ENCODE measurements around the gene CHAF1A.

CHAF1A gene

DNA sequence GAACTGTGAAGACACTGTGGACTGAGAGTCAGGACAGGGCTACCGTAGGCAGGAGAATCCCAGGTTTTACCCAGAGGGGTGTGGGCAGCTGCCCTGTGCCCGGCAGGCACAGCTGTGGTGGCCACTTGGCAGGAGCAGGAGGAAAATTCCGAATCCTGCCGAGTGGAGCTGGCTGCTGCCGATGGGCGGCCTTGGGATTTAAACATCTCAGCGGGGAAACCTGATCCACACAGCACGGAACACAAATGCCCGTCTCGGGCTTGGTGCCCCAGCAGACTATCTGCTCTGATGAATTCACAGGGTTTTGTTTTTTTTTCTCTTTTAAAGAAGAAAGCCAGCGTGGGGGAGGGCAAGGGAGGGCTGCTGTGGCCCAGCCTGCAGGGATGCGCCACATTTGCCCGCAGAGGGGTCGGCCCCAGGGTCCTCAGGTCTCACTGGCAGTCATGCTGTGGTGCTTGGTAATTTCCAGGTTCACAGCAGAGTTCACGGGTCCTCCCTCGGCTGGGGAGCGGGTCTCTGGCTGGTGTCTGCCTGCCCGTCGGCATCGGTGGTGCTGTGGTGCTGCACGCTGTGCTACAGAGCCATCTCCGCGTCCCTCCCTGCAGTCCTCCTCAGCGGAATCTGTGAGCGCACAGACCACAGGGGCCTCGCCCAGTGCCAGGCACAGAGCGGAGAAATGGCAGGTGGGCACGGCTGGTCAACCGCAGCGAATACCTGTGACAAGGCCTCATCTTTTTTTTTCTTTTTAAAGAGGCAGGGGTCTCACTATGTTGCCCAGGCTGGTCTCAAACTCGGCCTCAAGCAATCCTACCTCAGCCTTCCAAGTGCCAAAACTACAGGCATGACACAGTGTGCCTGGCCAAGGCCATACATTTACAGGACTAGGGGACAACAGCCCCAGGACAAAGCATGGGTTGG lies 30.9 kb upstream of the CHAF1A start:
- no peak for TF ChIP-seq GATA2 (IDR thresholded peaks at IDR 0.05; ENCODE audit: low read depth, low read length)
- no peak for TF ChIP-seq GATA3 (IDR thresholded peaks at IDR 0.05; ENCODE audit: low read depth, low read length)

DNA sequence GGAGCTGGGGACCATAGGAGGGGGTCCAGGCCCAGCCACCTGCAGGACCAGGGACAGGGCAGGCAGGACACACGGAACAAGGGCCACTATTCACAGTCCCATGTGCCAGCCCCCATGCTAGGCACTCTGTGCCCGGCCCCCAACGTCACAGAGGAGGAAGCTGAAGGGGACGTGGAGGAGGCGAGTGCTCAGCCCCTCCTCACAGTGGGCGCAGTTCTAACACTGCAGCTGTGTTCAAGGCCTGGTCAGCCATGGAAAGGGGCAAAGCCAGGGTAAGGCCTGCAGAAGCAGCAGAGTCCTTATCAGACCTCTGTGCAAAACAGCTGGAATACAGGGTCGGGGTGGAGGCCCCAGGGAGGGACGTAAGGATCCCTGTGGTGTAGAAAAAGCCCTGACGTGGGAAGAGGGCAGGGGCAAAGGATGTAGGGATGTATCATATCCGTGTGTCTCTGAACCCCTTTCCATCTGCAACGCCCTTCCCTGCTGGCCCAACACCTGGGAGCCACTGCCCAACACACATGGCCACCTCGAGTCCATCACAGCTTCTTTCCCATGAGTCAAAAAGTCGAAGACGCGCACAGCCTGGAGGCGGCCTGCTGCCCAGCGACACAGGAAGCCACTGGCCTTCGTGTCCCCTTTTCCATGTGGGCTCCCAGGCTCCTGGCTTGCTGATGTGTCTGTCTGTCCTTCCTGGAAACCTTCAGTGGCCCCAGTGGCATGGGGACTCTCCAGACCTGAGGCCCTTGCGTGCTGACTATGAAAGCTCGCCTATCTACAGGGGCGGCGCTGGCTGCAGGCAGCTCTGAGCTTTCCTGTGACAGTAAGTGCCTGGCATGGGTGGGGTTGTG lies 30.1 kb upstream of the CHAF1A start:
- TF ChIP-seq GATA2 (IDR thresholded peaks at IDR 0.05; ENCODE audit: low read depth, low read length) = no peak

DNA sequence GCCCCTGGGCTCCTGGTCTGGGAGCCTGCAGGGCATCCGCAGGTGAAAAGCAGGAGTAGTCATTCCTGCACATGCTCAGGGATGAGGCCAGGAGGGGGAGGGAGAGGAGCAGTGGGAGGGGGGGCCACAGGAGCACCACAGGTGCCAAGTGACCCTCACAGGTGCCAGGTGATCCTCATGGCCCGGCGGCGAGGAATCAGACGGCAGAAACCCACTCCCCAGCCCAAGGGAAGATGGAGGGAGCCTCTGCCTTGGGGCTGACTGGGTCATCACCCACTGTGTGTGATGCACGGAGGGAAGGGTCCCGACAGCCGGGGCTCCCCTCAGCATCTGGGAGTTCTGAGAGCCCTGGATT lies 29.4 kb upstream of the CHAF1A start:
- TF ChIP-seq GATA3 (IDR thresholded peaks at IDR 0.05; ENCODE audit: low read depth, low read length) = no peak
- TF ChIP-seq GATA2 (IDR thresholded peaks at IDR 0.05; ENCODE audit: low read depth, low read length) = no peak

DNA sequence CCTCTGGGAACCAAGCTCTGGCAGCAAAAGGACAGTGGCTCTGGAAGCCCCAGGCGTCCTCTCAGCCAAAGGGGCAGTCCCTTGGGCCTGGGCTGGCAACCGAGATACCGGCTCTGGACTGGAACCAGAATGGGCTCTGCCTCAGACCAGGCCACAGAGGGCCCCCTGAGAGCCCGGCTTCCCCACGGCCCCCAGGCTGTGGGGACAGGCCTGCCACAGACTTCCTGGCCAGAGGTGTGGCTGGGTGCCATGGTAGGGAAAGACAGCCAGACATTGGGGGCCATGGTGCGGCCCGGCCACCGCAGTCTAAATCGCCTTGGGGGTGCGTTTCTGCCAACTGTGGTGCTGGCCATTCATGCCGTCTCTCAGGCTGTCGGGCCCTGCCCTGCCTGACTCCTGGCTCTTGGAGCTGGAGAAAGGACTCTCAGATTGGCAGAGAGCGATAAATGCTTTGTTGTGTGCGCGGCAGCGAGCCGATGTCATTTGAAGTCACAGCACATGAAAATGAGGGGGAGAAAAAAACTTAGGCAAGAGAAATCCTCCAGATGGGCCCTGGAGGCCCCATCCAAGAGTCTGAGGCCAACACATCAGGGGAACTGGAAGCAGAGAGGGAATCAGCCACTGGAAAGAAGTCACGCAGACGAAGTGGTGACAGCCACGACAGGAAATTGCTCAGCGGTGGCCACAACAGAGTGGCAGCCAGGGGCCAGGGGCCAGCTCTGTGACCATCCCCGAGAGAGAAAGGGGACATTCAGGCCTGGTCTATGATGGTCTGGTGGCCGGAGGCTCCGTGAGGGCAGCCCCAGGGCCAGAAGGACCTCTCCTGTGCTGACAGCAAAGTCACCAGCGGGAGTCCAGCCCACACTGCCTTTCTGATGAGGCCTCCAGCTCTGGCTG lies 28.6 kb upstream of the CHAF1A start:
- no peak for TF ChIP-seq GATA2 (IDR thresholded peaks at IDR 0.05; ENCODE audit: low read depth, low read length)
- TF ChIP-seq GATA3 (IDR thresholded peaks at IDR 0.05; ENCODE audit: low read depth, low read length) = no peak

DNA sequence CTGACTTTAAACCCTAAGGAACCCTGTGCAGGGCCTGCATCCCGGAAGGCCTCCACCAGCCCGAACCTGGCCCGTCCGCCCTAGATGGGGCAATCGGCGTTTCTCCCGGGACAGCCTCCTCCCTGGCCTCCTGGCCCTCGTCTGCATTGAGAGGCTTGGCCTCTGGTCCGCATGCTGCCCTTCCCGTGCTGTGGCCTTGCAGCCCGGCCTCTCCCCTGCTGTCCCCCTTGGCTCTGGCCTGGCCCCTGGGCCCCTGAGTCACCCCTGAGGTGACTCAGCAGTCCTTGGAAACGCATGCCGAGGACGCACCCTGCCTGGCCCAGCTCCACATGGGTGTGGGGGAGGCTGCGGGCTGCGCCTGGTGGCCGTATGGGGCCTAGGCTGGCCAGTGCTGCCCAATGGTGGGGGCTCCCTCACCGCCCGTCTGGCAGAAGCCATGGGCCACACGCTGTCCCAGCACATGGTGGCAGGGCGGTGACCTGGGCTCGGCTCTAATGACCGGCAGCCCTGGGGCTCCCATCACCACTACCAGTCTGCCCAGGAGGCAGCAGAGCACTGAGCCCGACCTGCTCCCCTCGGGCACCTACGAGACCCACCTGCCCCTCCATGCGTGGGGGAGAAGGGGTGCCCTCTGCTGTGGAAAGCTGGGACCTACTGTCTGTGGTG lies 27.8 kb upstream of the CHAF1A start:
- TF ChIP-seq GATA2 (IDR thresholded peaks at IDR 0.05; ENCODE audit: low read depth, low read length) (no peak), GATA3 (IDR thresholded peaks at IDR 0.05; ENCODE audit: low read depth, low read length) (no peak)

DNA sequence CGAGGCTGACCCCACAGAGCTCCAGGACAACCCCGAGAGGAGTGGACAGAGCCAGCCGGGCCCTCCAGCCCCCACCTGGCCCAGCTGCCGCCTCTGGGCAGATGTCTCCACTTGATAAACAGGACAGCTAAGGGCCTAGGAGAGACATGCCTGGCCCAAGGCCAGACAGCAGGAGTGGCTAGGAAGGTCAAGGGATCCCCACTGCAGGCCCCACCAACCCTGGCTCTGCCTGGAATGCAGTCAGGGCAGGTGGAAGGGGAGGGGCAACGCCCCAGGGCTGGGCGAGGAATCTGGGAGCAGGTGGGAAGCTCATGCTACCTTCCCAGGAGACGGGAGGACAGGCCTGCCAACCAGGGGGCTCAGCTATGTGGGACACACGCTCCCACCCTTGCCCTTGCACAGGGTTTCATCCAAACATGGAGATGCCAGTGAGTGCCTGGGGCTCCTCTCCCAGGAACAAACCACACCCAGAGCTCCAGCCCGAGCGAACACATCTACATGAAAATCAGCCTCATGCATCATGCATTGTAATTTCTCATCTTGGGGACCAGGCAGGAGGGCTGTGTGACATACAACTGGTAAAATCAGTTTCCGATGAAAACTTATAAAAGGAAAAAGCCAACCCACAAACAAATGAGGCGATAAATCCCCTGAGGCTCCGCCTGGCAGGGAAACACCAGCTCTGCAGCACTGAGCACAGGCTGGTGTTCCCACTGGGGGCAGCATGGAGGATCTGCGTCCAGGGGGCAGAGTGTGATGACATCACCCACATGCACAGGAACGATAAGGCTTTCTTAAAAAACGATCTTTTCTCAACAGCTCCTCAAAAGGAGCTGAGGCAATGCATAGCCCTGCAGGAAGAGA lies 27.0 kb upstream of the CHAF1A start:
- peak; percentile 73 for TF ChIP-seq GATA2 (IDR thresholded peaks at IDR 0.05; ENCODE audit: low read depth, low read length)
- no peak for TF ChIP-seq GATA3 (IDR thresholded peaks at IDR 0.05; ENCODE audit: low read depth, low read length)

DNA sequence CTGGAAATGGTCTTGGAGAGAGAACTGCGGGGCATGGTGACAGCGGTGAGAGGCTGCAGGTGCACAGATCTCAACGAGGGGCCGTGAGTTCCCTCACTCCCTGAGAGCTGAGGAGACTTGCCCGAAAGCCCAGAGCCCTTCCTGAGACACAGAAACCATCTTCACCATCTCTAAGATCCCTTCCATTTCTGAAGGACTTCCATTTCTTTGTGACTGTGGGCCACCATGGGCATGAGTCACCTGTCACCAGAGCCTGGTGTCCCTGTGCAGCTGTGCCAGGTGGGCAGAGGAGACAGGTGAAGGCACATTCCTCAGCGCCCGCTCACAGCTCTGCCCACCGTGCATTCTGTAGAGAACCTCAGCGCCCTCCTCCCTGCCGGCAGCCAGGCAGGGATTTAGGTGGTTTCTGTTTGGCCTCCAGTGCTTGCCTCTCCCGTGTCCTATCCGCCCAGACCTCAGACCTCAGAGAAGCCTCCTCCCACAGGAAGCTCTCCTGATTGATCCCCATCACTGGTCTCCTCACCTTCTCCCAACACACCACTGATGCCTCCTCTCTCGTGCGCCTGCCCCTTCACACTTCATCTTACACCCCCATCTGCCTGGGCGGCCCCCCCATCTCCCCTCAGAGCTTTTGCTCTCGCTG lies 26.3 kb upstream of the CHAF1A start:
- TF ChIP-seq GATA2 (IDR thresholded peaks at IDR 0.05; ENCODE audit: low read depth, low read length) (no peak), GATA3 (IDR thresholded peaks at IDR 0.05; ENCODE audit: low read depth, low read length) (no peak)

DNA sequence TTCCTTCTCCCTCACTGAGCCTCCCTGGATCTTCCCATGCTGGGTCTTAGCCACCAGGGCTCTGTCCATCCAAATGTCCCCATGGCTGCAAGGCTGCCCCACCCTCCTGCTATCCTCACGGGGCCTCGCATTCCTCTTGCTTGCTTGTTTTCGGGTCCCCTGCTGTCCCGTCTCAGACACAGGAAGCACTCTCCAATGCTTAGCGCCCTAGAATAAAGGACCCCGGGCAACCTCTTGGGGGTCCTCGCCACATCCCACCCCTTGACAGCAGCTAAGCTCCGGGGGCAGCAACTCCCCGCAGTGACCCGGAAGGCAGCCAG lies 25.8 kb upstream of the CHAF1A start:
- TF ChIP-seq GATA3 (IDR thresholded peaks at IDR 0.05; ENCODE audit: low read depth, low read length) (no peak), GATA2 (IDR thresholded peaks at IDR 0.05; ENCODE audit: low read depth, low read length) (no peak)

DNA sequence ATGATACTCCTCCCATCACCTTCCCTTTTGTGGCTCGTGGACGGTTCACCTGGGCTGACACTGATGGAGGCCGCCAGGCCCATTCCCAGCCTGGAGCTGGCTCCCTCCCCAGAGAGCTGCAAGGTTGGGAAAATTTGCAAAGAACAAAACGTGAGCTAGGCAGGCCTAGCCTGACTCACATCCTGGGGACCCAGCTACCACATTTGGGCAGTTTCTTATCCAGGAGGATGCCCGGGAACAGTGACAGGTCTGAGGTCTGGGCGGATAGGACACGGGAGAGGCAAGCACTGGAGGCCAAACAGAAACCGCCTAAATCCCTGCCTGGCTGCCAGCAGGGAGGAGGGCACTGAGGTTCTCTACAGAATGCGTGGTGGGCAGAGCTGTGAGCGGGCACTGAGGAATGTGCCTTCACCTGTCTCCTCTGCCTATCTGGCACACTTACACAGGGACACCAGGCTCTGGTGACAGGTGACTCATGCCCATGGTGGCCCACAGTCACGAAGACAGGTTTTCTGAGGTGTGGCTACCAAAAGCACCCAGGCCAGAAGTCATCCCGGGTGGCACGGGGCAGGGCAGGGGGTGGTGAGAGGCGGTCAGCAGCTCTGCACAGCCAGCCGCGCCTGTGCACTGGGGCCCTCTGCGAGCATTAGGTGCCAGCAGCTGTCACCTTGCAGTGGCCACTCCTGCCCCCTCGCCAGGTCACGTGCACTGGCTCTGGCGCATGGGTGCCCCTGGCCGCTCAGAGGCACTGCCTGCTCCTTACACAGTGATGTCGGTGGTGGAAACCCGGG lies 25.3 kb upstream of the CHAF1A start:
- TF ChIP-seq GATA2 (IDR thresholded peaks at IDR 0.05; ENCODE audit: low read depth, low read length) = no peak
- no peak for TF ChIP-seq GATA3 (IDR thresholded peaks at IDR 0.05; ENCODE audit: low read depth, low read length)

DNA sequence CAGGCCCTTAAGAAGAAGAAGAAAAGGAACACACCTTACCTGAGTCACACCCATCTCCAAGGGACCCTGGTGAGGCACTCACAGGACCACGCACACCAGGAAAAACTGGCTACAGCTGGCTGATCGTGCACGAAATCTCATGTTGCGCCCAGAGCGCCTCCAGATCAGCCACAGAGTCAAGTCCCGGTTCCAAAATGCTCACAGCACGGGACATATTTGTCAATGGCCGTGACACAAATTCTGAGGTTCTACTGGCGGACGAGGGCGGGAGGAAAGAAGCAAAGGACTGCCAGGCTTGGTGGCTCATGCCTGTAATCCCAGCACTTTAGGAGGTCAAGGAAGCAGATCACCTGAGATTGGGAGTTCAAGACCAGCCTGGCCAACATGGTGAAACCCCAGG lies 23.6 kb upstream of the CHAF1A start:
- no peak for TF ChIP-seq GATA3 (IDR thresholded peaks at IDR 0.05; ENCODE audit: low read depth, low read length)
- TF ChIP-seq GATA2 (IDR thresholded peaks at IDR 0.05; ENCODE audit: low read depth, low read length) = no peak

DNA sequence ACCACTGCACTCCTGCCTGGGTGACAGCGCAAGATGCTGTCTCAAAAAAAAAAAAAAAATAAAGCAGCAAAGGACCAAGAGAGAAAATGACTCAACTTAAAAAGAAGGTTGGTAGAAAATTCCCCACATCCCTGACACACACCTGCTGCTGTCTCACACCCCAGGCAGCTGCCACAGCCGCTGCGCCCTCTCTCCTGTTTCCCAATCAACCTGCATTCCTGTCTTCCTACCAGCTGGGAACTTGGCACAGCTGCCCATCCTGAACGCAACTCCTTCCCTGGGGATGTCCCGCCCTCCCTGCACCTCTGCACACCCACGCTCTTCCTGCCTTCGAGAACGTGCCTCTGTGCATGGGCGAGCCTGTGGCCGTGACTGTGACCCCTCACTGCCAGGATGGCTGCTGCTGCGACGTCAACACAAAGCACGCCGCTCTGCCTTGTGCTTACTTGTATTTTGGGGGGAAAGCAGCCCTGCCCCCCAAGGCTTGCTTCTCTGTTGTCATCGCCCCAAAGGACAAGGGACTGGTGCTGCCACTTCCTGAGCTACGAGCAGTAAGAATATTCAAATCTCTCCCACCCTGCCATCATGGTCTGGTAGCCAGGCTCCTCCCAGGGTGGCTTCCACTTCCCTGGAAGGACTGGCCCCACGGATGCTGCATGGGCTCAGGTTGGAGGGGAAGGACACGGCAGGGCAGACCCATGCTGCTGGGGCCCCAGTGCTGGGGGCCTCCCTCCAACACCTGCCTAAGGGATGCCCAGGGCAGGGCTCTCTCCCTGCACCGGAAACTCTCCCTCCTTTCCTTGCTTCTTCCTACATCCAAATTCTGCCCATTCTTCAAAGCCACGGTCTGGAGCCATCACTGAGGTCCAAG lies 22.8 kb upstream of the CHAF1A start:
- no peak for TF ChIP-seq GATA3 (IDR thresholded peaks at IDR 0.05; ENCODE audit: low read depth, low read length)
